NCI-H446 treated with DMSO at 0.1 percent for 48 hours (cell line): ENCODE measurements around the gene TBCA.
A peak's percentile ranks its signal among the peaks of the same experiment; 100 is the strongest.

Experiments
- DNase-seq: peaks from one replicate; lab custom pipeline; 2025; lab: John Stamatoyannopoulos, UW

Gene TBCA

DNA sequence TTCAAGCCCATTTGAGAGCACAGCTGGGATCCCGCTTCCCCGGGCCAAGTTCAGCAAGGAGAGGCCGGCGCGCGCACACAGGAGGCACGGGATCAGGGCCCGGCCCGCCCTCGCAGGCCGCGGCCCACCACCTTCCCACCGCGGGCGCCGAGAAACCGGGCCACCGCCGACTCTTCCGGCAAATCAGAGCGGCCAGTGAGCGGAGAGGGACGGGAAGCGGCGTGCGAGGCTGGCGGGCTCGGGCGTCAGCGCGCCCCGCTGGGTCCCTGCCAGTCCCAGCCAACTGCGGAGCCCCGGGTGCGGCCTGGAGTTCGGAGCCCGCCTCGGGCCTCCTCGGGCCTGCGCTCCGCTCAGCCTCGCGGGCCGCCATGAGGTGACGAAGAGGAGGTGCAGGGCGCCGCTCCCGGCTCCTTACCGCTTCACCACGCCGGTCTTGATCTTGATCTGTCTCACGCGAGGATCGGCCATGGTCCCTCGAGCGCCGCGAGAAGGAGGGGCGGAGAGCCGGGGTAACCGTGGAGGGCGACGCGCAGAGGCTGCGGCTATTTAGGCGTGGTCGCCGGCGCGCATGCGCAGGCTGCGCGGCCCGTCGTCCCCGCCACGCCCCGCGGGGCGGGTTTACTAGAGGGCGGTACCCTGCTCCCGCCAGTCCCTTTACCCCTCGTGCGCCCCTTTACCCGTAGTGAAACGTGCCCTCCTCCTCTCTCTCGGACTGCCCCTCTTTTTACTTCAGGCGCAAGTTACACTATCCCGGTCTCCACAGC lies at the start of gene TBCA:
Gene TBCA, minus strand, starts transcription at position 550 of the 764 bp plus-strand sequence. Its CDS starts 82 bp downstream, at position 468.
- DNase-seq: peak; percentile 78

- no peak for DNase-seq
These were observed 48.8 kb upstream of the TBCA start for GRCh38 chr5:77824981-77825380.

GRCh38 chr5:77816686-77817085 lies 40.5 kb upstream of the TBCA start:
- DNase-seq: no peak

GRCh38 chr5:77812926-77813589 lies 36.9 kb upstream of the TBCA start:
- DNase-seq: no peak

- no peak for DNase-seq
These were observed 30.2 kb upstream of the TBCA start for GRCh38 chr5:77806213-77806843.

GRCh38 chr5:77798456-77798855 lies 22.3 kb upstream of the TBCA start:
- no peak for DNase-seq

GRCh38 chr5:77797136-77797535 lies 21.0 kb upstream of the TBCA start:
- DNase-seq: no peak

DNA sequence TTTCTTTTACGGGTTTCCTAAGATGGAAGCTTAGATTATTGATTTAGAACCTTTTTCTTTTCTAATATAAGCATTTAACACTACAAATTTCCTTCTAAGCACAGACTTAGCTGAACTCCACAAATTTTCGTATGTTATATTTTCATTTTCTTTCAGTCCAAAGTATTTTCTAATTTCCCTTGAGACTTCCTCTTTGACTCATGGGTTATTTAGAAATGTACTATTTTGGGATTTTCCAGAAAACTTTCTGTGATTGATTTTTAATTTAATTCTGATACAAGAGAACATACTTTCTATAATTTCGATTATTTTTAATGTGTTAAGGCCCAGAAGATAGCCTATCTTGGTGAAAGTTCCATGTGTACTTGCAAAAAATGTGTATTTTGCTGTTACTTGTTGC lies 19.7 kb upstream of the TBCA start:
- DNase-seq: no peak

DNA sequence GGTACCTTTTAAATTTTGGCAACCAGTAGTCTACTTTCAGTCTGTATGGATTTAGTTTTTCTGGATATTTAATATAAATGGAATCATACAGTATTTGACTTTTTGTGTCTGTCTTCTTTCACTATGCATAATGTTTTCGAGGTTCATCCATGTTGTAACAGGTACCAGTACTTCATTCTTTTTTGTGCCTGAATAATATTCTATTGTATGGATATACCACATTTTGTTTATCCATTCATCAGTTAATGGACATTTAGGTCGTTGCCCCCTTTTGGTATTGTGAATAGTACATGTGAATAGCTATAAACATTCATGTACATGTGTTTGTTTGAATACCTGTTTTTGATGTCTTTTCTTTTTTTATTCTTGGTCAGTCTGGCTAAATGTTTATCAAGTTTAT lies 19.1 kb upstream of the TBCA start:
- no peak for DNase-seq

GRCh38 chr5:77791926-77792325 lies 15.8 kb upstream of the TBCA start:
- no peak for DNase-seq

DNA sequence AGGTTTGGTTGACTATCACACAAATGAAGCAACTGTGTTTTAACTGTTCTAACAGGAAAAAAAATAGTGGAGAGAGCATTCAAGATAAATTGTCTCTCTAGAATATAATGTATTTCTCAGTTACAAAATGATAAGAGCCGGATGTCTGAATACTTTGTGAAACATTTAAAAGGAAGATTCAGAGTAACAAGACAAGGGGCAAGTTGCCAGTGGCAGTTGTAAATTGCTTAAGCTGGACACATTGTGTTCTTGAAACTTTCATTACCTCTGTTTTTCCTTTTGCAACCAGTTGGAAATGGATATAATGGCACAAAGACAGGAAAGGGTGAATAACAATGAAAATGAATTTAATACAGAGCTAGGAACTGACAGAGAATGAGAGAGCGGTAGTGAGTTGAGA lies 15.2 kb upstream of the TBCA start:
- no peak for DNase-seq

- DNase-seq: no peak
These were observed 9.1 kb upstream of the TBCA start for GRCh38 chr5:77785229-77785628.

GRCh38 chr5:77784735-77785134 lies 8.6 kb upstream of the TBCA start:
- no peak for DNase-seq

GRCh38 chr5:77781076-77781475 lies 4.9 kb upstream of the TBCA start:
- DNase-seq: no peak

- no peak for DNase-seq
These were observed 2.8 kb upstream of the TBCA start for GRCh38 chr5:77778881-77779438.

- no peak for DNase-seq
These were observed 2.3 kb upstream of the TBCA start for GRCh38 chr5:77778398-77778797.

DNA sequence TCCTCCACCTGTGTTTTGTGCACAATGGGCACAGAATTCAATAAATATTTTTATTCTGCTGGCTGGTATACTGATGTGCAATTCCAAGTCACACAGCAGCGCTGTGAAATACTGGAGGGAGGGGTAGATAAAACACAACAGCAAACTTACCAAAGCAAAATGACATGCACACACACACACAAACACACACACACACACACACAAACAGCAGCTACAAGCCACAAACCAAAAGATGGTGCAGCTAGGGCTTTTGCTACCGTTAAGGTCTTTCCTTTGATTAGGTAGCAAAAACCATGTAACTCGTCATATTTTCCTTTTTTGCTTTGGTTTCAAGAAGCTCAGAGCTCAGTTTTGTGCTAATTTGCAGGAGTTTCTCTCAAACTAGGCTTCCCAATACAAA lies 1.8 kb upstream of the TBCA start:
- DNase-seq: no peak

DNA sequence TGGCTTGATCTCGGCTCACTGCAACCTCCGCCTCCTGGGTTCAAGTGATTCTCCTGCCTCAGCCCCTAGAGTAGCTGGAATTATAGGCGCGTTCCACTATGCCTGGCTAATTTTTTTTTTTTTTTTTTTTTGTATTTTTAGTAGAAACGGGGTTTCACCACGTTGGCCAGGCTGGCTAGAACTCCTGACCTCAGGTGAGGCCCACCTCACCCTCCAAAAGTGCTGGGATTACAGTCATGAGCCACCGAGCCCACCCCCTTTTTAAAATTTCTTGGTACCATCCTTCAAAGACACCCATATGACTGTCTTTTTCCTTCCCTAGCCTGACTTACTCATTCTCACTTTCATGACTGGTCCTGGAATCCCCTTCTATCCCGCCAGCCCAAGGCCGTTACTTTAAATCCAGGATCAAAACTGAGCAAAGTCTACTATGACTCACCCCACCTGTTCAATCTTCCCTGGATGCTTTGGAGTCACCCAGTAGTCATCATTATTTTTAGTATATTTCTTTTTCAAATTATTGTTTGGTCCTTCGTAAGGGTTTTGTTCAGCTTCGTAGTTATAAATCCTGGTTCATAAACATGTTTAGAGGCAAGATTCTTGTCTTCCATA lies 1.2 kb upstream of the TBCA start:
- DNase-seq: no peak

GRCh38 chr5:77776554-77777206 lies 541 bp upstream of the TBCA start:
- no peak for DNase-seq

GRCh38 chr5:77774981-77775789 lies 954 bp downstream of the TBCA start:
- no peak for DNase-seq

DNA sequence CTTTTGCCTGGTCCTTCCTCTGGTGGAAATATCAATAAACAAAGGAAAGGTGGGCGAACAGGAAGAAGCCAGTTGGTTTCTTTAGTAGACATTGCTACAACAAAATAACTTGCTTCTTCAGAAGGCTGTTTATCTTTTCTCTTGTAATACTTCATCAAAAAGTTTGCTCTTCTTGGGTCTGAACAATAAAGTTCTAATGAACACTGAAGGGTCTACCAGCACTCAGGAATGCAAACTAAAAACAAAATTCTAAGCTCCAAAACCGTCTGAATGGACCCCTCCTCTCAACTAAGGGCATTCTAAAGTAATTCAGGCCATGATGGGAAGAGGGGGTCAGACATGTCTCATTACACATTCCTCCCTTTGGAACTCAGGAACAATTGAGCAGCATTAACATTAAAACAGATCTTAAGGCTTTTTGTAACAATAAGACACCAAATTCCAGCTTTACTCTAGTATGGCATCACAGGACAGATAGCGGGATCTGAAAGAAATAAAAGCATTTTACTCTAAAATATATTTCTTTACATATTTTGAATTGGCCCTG lies 2.3 kb downstream of the TBCA start:
- DNase-seq: no peak
